OCI-LY1 (cell line): Measurements from ENCODE around the gene PLIN5.

Experiments used
- H2AFZ ChIP-seq: fragments of 200-600 bp; sonication (generic), shearing (Covaris generic); 2 replicates; pipeline ENCODE4 v1.6.0; 2014; ENCODE audit warnings: antibody characterized with exemption, mild to moderate bottlenecking, low read length
- H3F3A ChIP-seq: fragments of 200-600 bp; sonication (generic), shearing (Covaris generic); 2 replicates; pipeline ENCODE4 v1.6.0; 2014; ENCODE audit warnings: mild to moderate bottlenecking, antibody characterized with exemption, low read length, moderate library complexity; ENCODE audit not compliant: insufficient read depth
- H3K27ac ChIP-seq: fragments of 200-600 bp; sonication (generic); 2 replicates; pipeline ENCODE4 v1.5.1; 2014; ENCODE audit warnings: low read length, mixed run types, mild to moderate bottlenecking, low read depth; ENCODE audit not compliant: poor library complexity, severe bottlenecking
- H3K27me3 ChIP-seq: fragments of 200-600 bp; sonication (generic); 2 replicates; pipeline ENCODE4 v1.6.0; 2014; ENCODE audit warnings: antibody characterized with exemption, mild to moderate bottlenecking, low read length, moderate library complexity; ENCODE audit not compliant: insufficient read depth
- H3K36me3 ChIP-seq: fragments of 200-600 bp; sonication (generic); 2 replicates; pipeline ENCODE4 v1.6.1; 2014; ENCODE audit warnings: mild to moderate bottlenecking, antibody characterized with exemption, low read length, moderate library complexity, mixed read lengths; ENCODE audit not compliant: insufficient read depth
- H3K4me1 ChIP-seq: fragments of 200-600 bp; sonication (generic); 2 replicates; pipeline ENCODE4 v1.5.1; 2014; ENCODE audit warnings: mild to moderate bottlenecking, low read length, moderate library complexity; ENCODE audit not compliant: insufficient read depth, severe bottlenecking
- H3K4me2 ChIP-seq: fragments of 200-600 bp; sonication (generic), shearing (Covaris generic); 2 replicates; pipeline ENCODE4 v1.6.1; 2014; ENCODE audit warnings: low read length
- H3K4me3 ChIP-seq: fragments of 200-600 bp; sonication (generic); 2 replicates; pipeline ENCODE4 v1.5.1; 2014; ENCODE audit warnings: low read length, low read depth, mild to moderate bottlenecking, mixed read lengths; ENCODE audit not compliant: poor library complexity, severe bottlenecking
- H3K79me2 ChIP-seq: fragments of 200-600 bp; shearing (Covaris generic); 2 replicates; pipeline ENCODE4 v1.6.1; 2016; ENCODE audit warnings: mixed run types, low read length, mixed read lengths; ENCODE audit not compliant: insufficient read depth
- H3K9ac ChIP-seq: fragments of 200-600 bp; sonication (generic), shearing (Covaris generic); 2 replicates; pipeline ENCODE4 v1.6.1; 2014; ENCODE audit warnings: mild to moderate bottlenecking, low read length, mixed read lengths
- H3K9me2 ChIP-seq: fragments of 200-600 bp; sonication (generic), shearing (Covaris generic); 2 replicates; pipeline ENCODE4 v1.6.1; 2014; ENCODE audit warnings: low read depth, mild to moderate bottlenecking, low read length, mixed read lengths
- H3K9me3 ChIP-seq: fragments of 200-600 bp; shearing (Covaris generic); 2 replicates; pipeline ENCODE4 v1.6.1; 2014; ENCODE audit warnings: low read length, mixed read lengths
- H4K20me1 ChIP-seq: fragments of 200-600 bp; sonication (generic), shearing (Covaris generic); 2 replicates; pipeline ENCODE4 v1.6.0; 2016; ENCODE audit warnings: mild to moderate bottlenecking, low read length; ENCODE audit not compliant: insufficient read depth
- CTCF ChIP-seq: fragments of 200-600 bp; sonication (generic), shearing (Covaris generic); IDR thresholded peaks from 2 replicates; pipeline ENCODE4 v1.5.1; 2017; ENCODE audit warnings: mild to moderate bottlenecking, antibody characterized with exemption, low read length, moderate library complexity, mixed read lengths
- EZH2 ChIP-seq: fragments of 200-600 bp; sonication (generic), shearing (Covaris generic); IDR thresholded peaks from 2 replicates; pipeline ENCODE4 v1.8.0; 2017; ENCODE audit warnings: borderline replicate concordance, mixed run types, mild to moderate bottlenecking, antibody characterized with exemption, low read length, moderate library complexity, mixed read lengths

PLIN5 gene

DNA sequence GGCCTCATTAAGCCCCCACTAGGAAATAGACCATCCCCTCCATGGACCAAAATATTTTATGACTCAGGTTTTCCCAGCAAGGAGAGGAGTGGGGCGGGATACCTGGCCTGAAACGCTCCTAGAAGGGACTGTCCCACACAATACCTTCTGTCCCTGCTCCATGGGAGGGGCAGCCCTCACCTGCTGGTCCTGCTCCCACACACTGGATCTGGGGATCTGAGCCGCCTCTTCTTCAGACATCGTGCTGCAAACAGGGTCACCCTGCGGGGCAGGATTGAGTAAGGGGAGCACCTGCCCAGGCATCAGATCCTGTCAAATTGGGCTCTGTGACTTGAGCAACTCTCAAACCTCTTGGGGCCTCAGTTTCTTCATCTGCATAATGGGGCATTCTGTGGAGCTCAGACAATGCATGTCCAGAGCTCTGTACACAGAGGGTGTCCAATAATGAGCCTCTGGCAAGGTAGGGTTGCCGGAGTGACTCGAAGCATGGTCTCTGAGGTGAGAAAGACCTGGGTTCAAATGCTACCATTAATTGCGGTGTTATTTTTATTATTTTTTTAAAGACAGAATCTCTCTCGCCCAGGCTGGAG is 1.1 kb downstream of the PLIN5 start:
- Histone ChIP-seq H3K27ac (no peak overlapping the region), H3K9ac (no peak overlapping the region), H3K4me2 (no peak overlapping the region), H3K27me3 (peaks cover 5% of the 10 kb centered on the region; the same call in 1 of the 2 replicates), H3K4me3 (no peak overlapping the region), H3K9me3 (no peaks in the 10 kb centered on the region), H3K36me3 (no peaks in the 10 kb centered on the region), H3F3A (no peaks in the 10 kb centered on the region), H2AFZ (no peak overlapping the region), H3K9me2 (no peaks in the 10 kb centered on the region), H3K79me2 (no peaks in the 10 kb centered on the region), H3K4me1 (peaks cover 15% of the 10 kb centered on the region), H4K20me1 (no peaks in the 10 kb centered on the region)
- TF ChIP-seq EZH2 (no peak), CTCF (no peak)

GRCh38 chr19:4533334-4533733 is 1.7 kb downstream of the PLIN5 start:
- Histone ChIP-seq H3K27me3 (peaks cover 4% of the 10 kb centered on the region; the same call in 1 of the 2 replicates), H3K79me2 (no peaks in the 10 kb centered on the region), H3K36me3 (no peaks in the 10 kb centered on the region), H3K4me3 (no peak overlapping the region), H3F3A (no peaks in the 10 kb centered on the region), H2AFZ (no peak overlapping the region), H3K9ac (no peak overlapping the region), H3K9me3 (no peaks in the 10 kb centered on the region), H4K20me1 (no peaks in the 10 kb centered on the region), H3K4me2 (no peak overlapping the region), H3K27ac (no peak overlapping the region), H3K9me2 (no peaks in the 10 kb centered on the region), H3K4me1 (peaks cover 15% of the 10 kb centered on the region)
- no peak for TF ChIP-seq CTCF
- no peak for TF ChIP-seq EZH2

DNA sequence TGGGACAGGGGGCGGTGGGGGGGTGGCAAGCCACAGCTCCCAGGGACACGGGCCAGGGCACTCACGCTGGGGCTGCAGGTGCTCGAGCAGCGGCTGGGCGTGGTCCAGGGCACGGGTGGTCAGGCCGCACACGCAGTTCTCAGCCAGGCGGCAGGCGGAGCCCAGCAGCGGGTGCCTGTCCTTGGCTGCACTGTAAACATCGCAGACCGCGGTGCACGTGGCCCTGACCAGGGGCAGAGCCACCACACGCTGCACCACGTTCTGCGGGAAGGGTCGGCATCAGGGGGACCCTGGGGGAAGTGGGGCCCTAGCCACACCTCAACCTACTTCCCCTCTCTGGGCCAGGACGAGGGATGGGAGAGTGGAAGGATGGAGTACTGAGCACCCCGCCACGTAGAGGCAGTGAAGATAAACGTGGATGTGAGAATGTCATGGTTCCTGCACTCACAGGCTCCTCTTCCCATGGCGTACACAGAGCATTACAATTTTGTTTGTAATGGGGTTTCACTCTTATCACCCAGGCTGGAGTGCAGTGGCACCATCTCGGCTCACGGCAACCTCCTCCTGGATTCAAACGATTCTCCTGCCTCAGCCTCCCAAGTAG is 3.4 kb downstream of the PLIN5 start:
- no peaks in the 10 kb centered on the region for H3K79me2 ChIP-seq
- H3K36me3 ChIP-seq, result no peaks in the 10 kb centered on the region
- H3K27ac ChIP-seq, result no peak overlapping the region
- no peaks in the 10 kb centered on the region for H3K9me3 ChIP-seq
- no peak for TF ChIP-seq CTCF
- H4K20me1 ChIP-seq, result no peaks in the 10 kb centered on the region
- H3K9me2 ChIP-seq, result no peaks in the 10 kb centered on the region
- H3K4me1 ChIP-seq, result peaks cover 15% of the 10 kb centered on the region
- H3K27me3 ChIP-seq, result peaks cover 4% of the 10 kb centered on the region; the same call in 1 of the 2 replicates
- no peak overlapping the region for H2AFZ ChIP-seq
- no peak overlapping the region for H3K9ac ChIP-seq
- no peaks in the 10 kb centered on the region for H3F3A ChIP-seq
- no peak overlapping the region for H3K4me2 ChIP-seq
- H3K4me3 ChIP-seq, result no peak overlapping the region
